HG03066 (cell line): ENCODE results near the gene IKZF2.

Source experiments
- ATAC-seq: cut with Tn5 transposase; IDR thresholded peaks from one replicate; pipeline ENCODE4 v1.9.1; 2021; ENCODE audit warnings: low read depth; ENCODE audit not compliant: unreplicated experiment

Gene IKZF2

GRCh38 chr2:212968284-212969081, 182.9 kb downstream of the IKZF2 start:
- no peak for ATAC-seq

DNA sequence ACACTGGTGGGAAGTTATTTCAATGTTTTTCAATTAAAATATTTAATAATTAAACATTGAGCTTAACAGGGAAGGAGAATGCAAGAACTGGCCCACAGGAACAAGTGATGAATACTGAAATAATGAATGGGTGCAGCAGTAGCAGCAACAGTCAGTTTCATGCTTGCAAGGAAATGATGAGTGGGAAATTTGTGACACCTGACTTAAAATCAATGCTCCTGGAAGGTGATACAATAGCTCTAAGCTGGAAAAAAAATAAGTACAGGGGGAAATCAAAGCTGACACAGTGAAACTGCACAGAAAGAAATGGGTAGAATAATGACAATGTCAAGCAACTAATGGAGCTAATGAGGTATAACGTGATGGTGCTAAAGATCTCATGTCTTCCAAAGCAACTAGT, 184.5 kb downstream of the IKZF2 start:
- ATAC-seq, result no peak

DNA sequence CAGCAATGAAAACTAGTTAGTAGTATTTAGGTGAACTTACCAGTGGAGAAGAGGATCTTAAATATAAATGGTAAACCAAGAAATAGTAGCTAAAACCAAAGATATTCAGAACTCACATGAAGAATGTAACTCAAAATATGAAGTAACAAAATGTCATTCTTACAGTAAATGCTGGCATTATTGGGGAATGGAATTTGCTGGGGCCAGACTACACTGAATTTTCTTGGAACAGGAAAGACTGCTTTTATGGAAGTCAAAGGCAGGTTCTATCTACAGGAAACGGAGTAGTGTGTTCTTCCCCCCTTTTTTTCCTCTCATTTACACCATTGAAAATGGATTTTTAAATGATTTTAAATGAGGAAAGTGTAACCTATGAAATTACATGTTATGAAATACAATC, 188.7 kb downstream of the IKZF2 start:
- ATAC-seq, result no peak

DNA sequence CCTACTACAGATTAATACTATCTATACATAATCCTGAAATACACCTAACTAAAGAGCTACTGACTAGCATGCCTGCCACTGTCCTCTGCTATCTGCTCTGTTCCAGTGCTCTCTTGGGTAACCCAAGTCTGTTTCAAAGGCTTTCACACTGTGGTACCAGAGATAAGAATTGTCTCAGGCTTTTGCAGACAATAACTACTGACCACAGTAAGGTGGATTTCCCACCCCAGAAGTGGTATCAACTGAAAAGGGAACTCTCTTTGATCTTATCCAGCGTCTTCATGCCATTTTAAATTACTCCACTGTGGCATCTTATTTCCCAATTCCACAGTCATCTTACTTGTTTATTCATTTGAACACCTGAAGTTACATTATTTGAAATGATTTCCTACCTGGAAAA, 190.2 kb downstream of the IKZF2 start:
- ATAC-seq, result no peak

DNA sequence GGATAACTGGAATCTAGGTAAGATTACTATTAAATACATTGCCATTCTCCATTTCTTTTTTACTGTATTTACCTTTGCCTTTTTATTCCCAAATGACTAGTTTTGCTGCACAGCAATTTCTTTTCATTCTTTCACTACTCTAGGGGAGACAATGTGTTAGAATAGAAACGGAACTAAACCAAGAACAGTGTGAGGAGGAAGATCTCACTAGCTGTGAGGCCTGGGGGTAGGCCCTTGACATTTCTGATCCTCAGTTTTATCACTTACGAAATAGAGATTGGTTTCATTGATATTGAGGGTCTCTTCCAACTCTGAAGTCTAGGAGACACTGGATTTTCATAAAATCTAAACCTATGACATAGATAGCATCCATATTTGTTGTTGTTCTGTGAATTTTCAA, 191.1 kb downstream of the IKZF2 start:
- ATAC-seq, result no peak

DNA sequence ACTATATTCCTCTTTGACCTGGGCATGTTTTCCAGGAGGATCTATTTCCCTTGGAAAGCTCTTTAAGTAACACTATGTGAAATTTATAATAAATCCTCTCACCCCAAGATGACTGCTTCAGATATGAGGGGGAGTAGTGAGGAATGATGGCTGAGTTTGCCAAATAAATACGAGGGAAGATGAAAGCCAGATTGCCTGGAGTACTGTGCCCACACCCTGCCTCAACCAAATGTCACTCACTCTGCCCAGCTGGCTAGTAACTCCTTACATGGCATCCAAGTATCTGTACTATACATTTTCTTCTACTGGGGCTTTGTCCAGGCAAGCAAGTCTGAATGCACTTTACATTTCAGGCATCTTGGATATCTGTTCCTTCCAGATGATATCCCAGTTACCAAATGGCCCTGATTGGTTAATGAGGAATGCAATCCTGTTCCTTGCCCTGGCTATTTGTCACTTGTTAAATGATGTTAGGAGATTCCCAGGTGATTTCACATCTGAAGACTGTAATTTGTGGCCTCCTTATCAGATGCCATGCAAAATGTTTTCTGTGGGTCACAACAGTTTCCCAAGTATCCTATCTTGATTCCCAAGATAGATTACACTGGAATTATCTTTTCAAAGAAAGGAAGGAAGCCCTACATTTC, 191.8 kb downstream of the IKZF2 start:
- ATAC-seq, result no peak

- ATAC-seq, result no peak
These were observed 192.6 kb downstream of the IKZF2 start for GRCh38 chr2:212958757-212959295.

DNA sequence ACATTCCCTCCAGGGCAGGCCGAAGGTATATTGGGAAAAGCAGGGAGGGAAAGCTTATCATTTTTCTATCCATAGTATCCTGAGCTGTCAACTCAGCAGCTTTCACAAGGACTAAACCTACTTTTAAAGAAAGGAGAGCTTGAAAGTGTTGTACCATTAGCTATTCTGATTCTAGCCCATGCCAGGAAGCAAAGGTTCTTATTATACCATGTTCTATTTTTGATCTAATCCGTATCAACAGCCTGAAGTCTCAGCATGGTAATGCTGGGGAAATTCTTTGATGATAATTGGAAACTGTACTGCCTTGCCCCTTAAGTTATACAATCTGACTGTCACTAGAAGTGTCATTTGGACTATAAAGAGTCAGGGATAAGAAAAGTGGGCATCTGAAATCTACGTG, 193.3 kb downstream of the IKZF2 start:
- ATAC-seq, result no peak

DNA sequence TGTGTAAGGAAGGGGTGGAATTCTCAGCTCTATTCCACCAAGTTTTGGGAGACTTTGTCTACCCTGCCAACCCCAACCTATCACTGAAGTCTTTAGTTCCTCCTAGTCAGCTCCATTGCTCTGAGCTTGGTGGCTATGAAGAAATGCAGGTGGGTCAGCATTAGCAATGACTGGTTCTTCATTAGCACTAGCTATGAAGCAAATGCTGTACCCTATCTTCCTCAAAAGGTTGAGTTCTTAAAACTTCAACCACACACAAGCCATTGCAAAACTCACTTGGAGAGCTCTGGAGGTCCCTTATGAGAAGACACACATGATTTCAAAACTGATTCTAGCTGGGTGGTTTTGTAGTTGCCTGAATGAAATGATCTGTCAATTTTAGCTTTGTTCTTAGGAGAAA, 193.8 kb downstream of the IKZF2 start:
- no peak for ATAC-seq

DNA sequence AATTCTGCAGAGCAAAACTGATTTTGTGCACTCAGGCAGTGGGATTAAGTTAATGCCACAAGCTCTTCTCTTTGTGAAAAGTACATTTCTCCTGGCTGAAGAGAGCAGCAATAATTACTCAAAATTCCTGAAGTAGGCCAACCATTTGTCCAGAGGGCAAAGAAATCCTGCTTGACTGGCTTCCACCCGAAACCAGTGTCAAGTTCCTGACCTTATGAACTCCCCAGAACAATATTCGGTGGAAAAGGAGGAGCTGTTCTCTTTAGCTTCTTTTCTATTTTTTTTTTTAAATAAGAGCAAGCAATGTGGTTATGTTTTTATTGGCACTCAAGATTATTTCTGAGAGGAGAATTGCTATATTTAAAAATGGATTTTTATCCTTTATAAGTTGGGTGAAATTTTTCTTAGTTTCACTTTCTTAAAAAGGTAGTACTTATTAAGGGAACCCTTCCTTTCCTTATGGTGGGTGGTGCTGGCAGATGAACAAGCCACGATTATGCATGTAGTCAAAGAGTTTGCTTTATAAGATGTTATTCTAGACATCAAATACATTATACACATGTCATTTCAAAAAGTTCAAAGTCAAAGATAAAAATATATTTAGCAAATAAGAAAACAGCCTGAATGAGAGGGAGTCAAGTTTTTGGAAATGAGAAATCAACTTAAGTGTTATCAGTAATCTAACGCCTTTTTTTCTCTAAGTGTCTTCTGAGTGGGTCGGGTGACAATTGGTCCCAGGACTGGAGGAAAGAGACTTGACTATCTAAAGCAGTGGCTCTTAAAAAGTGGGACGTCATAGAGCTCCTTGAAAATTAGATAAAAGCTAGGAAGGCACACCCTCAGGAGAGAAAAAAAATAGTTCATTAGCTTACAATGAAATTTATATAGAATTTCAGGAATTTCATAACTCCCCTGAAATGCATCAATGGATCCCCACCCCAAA, 194.5 kb downstream of the IKZF2 start:
- no peak for ATAC-seq

GRCh38 chr2:212953170-212953920, 198.1 kb downstream of the IKZF2 start:
- peak; percentile 95 for ATAC-seq

GRCh38 chr2:212949786-212950185, 201.6 kb downstream of the IKZF2 start:
- no peak for ATAC-seq
